K562 (cell line): ENCODE results near the gene KBTBD6.

ENCODE experiments used
- AFF4 ChIP-seq: sonication (generic); formaldehyde crosslinking; IDR thresholded peaks from 2 replicates; pipeline ENCODE4 v1.8.0; 2023; ENCODE audit warnings: mild to moderate bottlenecking, missing genetic modification reagents
- CHD7 ChIP-seq: fragments of 200-600 bp; sonication (generic); IDR thresholded peaks from one replicate; pipeline ENCODE4 v1.6.1; 2012; ENCODE audit warnings: mild to moderate bottlenecking, low read depth, low read length, inconsistent platforms
- CREB1 ChIP-seq, 2 experiments: sonication (generic) in 1 of 2; formaldehyde crosslinking in 1 of 2; IDR thresholded peaks; 2 replicates each; pipeline versions ENCODE4 v1.6.1 to v1.8.0; 2012 to 2022; ENCODE audit warnings: inconsistent platforms in 1 of 2, mild to moderate bottlenecking in 1 of 2, missing genetic modification reagents in 1 of 2, moderate library complexity in 1 of 2
- FOXM1 ChIP-seq, 2 experiments: fragments of 450-650 bp in 1 of 2; sonication (generic) in 1 of 2; formaldehyde crosslinking in 1 of 2; IDR thresholded peaks; 2 replicates each; pipeline versions ENCODE4 v1.6.1 to v1.9.0; 2017 to 2022; ENCODE audit warnings: low read depth in 2 of 2, mild to moderate bottlenecking in 2 of 2, missing genetic modification reagents in 1 of 2, moderate library complexity in 1 of 2
- GABPB1 ChIP-seq: sonication (generic); formaldehyde crosslinking; IDR thresholded peaks from 2 replicates; pipeline ENCODE4 v1.8.0; 2022; ENCODE audit warnings: mild to moderate bottlenecking, missing genetic modification reagents
- HCFC1 ChIP-seq: IDR thresholded peaks from 2 replicates; pipeline ENCODE4 v1.6.1; 2012; ENCODE audit warnings: low read depth, low read length, improper control_type of control experiment
- HMGXB4 ChIP-seq: sonication (generic); formaldehyde crosslinking; IDR thresholded peaks from 2 replicates; pipeline ENCODE4 v1.8.1; 2023; ENCODE audit warnings: mild to moderate bottlenecking, missing genetic modification reagents
- KAT8 ChIP-seq: fragments of 450-650 bp; IDR thresholded peaks from 2 replicates; pipeline ENCODE4 v1.6.1; 2016; ENCODE audit warnings: low read depth, mild to moderate bottlenecking
- MED1 ChIP-seq: sonication (generic); formaldehyde crosslinking; IDR thresholded peaks from 2 replicates; pipeline ENCODE4 v1.8.1; 2023; ENCODE audit warnings: missing genetic modification reagents, borderline replicate concordance
- MXI1 ChIP-seq: IDR thresholded peaks from 2 replicates; pipeline ENCODE4 v1.6.1; 2011; ENCODE audit warnings: low read depth, mild to moderate bottlenecking, improper control_type of control experiment, low read length
- RBM15 ChIP-seq: fragments of 200-400 bp; formaldehyde crosslinking; IDR thresholded peaks from 2 replicates; pipeline ENCODE4 v1.6.1; 2018; ENCODE audit warnings: mild to moderate bottlenecking, low read length, moderate library complexity; ENCODE audit not compliant: insufficient read depth
- SMC3 ChIP-seq: conservative IDR thresholded peaks from 2 replicates; pipeline ENCODE4 v1.6.1; 2011; ENCODE audit warnings: low read depth, low read length, improper control_type of control experiment; ENCODE audit not compliant: insufficient read depth
- TF ChIP-seq, protein P1 (sequence below), 3 experiments: IDR thresholded peaks in 2 of 3; conservative IDR thresholded peaks in 1 of 3; 2 replicates each; pipeline ENCODE4 v1.5.1; 2011 to 2012; ENCODE audit warnings: low read length in 3 of 3, mild to moderate bottlenecking in 3 of 3, control low read depth in 2 of 3, improper control_type of control experiment in 1 of 3, inconsistent platforms in 1 of 3, low read depth in 1 of 3, mixed read lengths in 1 of 3, moderate library complexity in 1 of 3; ENCODE audit not compliant: insufficient read depth in 2 of 3
- TF ChIP-seq, protein P2 (sequence below): sonication (generic); formaldehyde crosslinking; IDR thresholded peaks from 2 replicates; pipeline ENCODE4 v1.8.0; 2022; ENCODE audit warnings: mild to moderate bottlenecking, low read depth, missing genetic modification reagents

GRCh38 chr13:41162151-41162550 is 29.5 kb upstream of the KBTBD6 start:
- TF ChIP-seq KAT8 (no peak), SMC3 (no peak), RBM15 (no peak), GABPB1 (no peak), MXI1 (no peak), MED1 (CRISPR knock-in tag) (no peak), HMGXB4 (CRISPR knock-in tag) (no peak), CREB1 (IDR thresholded peaks at IDR 0.05) (no peak), CREB1 (CRISPR knock-in tag; IDR thresholded peaks at IDR 0.05) (no peak), CHD7 (no peak), FOXM1 (IDR thresholded peaks at IDR 0.05; ENCODE audit: low read depth) (no peak), FOXM1 (CRISPR knock-in tag; IDR thresholded peaks at IDR 0.05; ENCODE audit: low read depth) (no peak), HCFC1 (no peak), AFF4 (no peak)
- TF ChIP-seq, protein P1, sequence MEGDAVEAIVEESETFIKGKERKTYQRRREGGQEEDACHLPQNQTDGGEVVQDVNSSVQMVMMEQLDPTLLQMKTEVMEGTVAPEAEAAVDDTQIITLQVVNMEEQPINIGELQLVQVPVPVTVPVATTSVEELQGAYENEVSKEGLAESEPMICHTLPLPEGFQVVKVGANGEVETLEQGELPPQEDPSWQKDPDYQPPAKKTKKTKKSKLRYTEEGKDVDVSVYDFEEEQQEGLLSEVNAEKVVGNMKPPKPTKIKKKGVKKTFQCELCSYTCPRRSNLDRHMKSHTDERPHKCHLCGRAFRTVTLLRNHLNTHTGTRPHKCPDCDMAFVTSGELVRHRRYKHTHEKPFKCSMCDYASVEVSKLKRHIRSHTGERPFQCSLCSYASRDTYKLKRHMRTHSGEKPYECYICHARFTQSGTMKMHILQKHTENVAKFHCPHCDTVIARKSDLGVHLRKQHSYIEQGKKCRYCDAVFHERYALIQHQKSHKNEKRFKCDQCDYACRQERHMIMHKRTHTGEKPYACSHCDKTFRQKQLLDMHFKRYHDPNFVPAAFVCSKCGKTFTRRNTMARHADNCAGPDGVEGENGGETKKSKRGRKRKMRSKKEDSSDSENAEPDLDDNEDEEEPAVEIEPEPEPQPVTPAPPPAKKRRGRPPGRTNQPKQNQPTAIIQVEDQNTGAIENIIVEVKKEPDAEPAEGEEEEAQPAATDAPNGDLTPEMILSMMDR (IDR thresholded peaks at IDR 0.05 in 2 of 3, conservative IDR thresholded peaks at IDR 0.05 in 1 of 3; ENCODE audit: insufficient read depth in 2 of 3, low read depth in 1 of 3, low read length in 3 of 3) = no peak
- TF ChIP-seq, protein P2, sequence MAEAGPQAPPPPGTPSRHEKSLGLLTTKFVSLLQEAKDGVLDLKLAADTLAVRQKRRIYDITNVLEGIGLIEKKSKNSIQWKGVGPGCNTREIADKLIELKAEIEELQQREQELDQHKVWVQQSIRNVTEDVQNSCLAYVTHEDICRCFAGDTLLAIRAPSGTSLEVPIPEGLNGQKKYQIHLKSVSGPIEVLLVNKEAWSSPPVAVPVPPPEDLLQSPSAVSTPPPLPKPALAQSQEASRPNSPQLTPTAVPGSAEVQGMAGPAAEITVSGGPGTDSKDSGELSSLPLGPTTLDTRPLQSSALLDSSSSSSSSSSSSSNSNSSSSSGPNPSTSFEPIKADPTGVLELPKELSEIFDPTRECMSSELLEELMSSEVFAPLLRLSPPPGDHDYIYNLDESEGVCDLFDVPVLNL (CRISPR knock-in tag) = no peak
